ENCODE data around the gene SLC7A11. TPM values are rescaled to one million over a fixed set of nuclear protein-coding genes. Genes with fewer than 3 reads are reported as not detected.

The SLC7A11 gene
- total RNA-seq, 1 experiment from 2014 or later: 10.1 TPM

DNA sequence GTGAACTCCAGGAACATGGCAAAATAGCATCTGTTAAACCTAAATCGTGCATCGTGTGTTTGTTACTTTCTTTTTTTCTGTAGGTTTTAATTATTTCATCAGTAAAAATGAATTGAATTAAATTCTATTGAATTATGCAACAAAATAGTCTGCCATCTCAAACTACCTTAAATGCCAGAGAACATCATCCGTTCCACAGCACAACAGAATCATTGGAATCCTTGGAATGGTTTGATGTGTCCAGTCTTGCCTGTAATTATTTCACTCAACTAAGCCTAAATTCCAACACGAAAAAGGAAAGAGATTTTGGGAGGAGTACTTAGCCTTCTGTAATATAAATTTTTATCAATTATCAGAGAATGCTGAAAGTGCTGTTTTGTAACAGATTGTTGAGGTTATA lies 17.1 kb upstream of the SLC7A11 start (continued):
- TF ChIP-seq, protein P1, sequence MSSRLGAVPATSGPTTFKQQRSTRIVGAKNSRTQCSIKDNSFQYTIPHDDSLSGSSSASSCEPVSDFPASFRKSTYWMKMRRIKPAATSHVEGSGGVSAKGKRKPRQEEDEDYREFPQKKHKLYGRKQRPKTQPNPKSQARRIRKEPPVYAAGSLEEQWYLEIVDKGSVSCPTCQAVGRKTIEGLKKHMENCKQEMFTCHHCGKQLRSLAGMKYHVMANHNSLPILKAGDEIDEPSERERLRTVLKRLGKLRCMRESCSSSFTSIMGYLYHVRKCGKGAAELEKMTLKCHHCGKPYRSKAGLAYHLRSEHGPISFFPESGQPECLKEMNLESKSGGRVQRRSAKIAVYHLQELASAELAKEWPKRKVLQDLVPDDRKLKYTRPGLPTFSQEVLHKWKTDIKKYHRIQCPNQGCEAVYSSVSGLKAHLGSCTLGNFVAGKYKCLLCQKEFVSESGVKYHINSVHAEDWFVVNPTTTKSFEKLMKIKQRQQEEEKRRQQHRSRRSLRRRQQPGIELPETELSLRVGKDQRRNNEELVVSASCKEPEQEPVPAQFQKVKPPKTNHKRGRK (CRISPR knock-in tag; IDR thresholded peaks at IDR 0.05; ENCODE audit: borderline replicate concordance): no peak
- no peak for TF ChIP-seq USF1 (CRISPR knock-in tag; IDR thresholded peaks at IDR 0.05)

GRCh38 chr4:138256608-138257007 lies 14.5 kb upstream of the SLC7A11 start:
- DNase-seq (ENCODE audit: low spot score) (no peak), ATAC-seq (no peak)
- Mint-ChIP-seq H3K4me1 (peaks cover 12% of the 10 kb centered on the region), H3K36me3 (peaks cover 3% of the 10 kb centered on the region; the same call in 1 of the 2 replicates), H3K27ac (no peak overlapping the region), H3K27me3 (ENCODE audit: low read depth) (no peaks in the 10 kb centered on the region), H3K4me3 (no peak overlapping the region), H3K9me3 (peaks cover 9% of the 10 kb centered on the region)
- ChIA-PET POLR2A (interaction anchor here (1.8 kb wide), 1 partner anchor 14 kb away, joined by 4 read pairs; the partner anchor contains the start of gene SLC7A11), CTCF (no interaction called here)
- TF ChIP-seq ZNF263 (CRISPR knock-in tag; IDR thresholded peaks at IDR 0.05; ENCODE audit: low read depth): no peak
- TF ChIP-seq GABPB1 (CRISPR knock-in tag; IDR thresholded peaks at IDR 0.05): peak; percentile 41; the same call in 1 of the 2 replicates
- TF ChIP-seq FOXP1 (CRISPR knock-in tag; IDR thresholded peaks at IDR 0.05; ENCODE audit: borderline replicate concordance): no peak

DNA sequence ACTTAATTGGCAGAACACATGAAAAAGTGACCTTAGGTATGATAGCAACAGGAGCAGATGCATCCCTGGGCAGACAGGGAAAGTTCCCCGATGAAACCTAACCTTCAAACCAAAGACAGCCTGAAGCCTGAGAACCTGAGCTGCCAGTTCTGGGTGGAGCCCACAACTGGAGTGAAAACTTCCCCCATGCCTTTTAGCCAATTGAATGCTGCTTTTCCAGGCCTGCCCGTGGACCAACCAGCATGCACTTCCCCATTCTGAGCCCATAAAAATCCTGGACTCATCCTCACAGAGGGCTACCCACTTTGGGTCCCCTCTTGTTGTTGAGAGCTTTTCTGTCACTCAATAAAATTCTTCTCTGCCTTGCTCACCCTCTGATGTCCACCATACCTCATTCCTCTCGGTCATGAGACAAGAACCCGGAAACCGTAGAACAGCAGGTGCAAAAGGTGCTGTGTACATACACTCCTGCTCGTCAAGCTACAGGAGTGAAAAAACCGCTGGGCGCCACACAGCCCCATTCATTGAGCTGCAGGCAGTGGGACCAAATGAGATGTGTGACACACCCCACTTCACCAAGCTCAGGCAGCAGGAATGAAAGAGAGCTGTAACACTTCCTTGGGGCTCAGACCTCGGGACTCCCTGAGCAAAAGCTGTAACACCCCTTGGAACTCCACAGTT lies 13.9 kb upstream of the SLC7A11 start:
- H3K27ac Mint-ChIP-seq: no peak overlapping the region
- ChIA-PET POLR2A (interaction anchor here (1.8 kb wide), 1 partner anchor 14 kb away, joined by 4 read pairs; the partner anchor contains the start of gene SLC7A11), CTCF (no interaction called here)
- no peak for TF ChIP-seq HMGA2 (CRISPR knock-in tag; IDR thresholded peaks at IDR 0.05)
- TF ChIP-seq NR3C1 (CRISPR knock-in tag; conservative IDR thresholded peaks at IDR 0.05; ENCODE audit: low read depth): no peak
- no peak for TF ChIP-seq ELF4 (CRISPR knock-in tag; IDR thresholded peaks at IDR 0.05; ENCODE audit: low read depth)
- no peak for TF ChIP-seq SMAD4 (CRISPR knock-in tag; IDR thresholded peaks at IDR 0.05)
- TF ChIP-seq NR2C2 (CRISPR knock-in tag; IDR thresholded peaks at IDR 0.05): no peak
- H3K36me3 Mint-ChIP-seq: peaks cover 3% of the 10 kb centered on the region; the same call in 1 of the 2 replicates
- no peak; the same call in 1 of the 2 replicates for ATAC-seq
- no peaks in the 10 kb centered on the region for H3K27me3 Mint-ChIP-seq (ENCODE audit: low read depth)
- DNase-seq (ENCODE audit: low spot score): no peak
- peaks cover 9% of the 10 kb centered on the region for H3K9me3 Mint-ChIP-seq
- no peak overlapping the region for H3K4me3 Mint-ChIP-seq
- H3K4me1 Mint-ChIP-seq: peaks cover 7% of the 10 kb centered on the region

DNA sequence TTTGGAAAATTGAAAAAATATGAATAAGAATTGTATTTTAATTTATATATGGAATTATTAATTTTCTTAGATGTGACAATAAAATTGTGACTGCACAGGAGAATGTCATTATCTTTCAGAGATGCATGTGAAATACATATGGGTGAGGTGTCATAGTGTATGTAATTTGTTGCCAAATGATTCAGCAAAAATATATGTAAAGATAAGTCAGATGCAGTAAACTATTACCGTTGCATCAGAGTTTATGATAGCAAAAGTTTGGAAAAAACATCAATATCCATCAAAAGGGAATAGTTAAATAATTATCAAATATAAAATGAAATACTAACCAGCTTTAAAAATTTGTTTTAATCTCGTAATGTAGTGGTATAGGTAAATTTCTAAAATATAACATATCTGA lies 10.4 kb upstream of the SLC7A11 start:
- no peak overlapping the region for H3K4me3 Mint-ChIP-seq
- POLR2A ChIA-PET: no interaction called here
- DNase-seq (ENCODE audit: low spot score) (no peak), ATAC-seq (no peak)
- no peak overlapping the region for H3K27ac Mint-ChIP-seq
- peaks cover 12% of the 10 kb centered on the region for H3K9me3 Mint-ChIP-seq
- CTCF ChIA-PET: no interaction called here
- H3K4me1 Mint-ChIP-seq: peaks cover 4% of the 10 kb centered on the region
- H3K36me3 Mint-ChIP-seq: peaks cover 3% of the 10 kb centered on the region; the same call in 1 of the 2 replicates
- no peaks in the 10 kb centered on the region for H3K27me3 Mint-ChIP-seq (ENCODE audit: low read depth)
- TF ChIP-seq ZNF317 (CRISPR knock-in tag; IDR thresholded peaks at IDR 0.05; ENCODE audit: borderline replicate concordance, low read depth): no peak
- TF ChIP-seq, protein P2, sequence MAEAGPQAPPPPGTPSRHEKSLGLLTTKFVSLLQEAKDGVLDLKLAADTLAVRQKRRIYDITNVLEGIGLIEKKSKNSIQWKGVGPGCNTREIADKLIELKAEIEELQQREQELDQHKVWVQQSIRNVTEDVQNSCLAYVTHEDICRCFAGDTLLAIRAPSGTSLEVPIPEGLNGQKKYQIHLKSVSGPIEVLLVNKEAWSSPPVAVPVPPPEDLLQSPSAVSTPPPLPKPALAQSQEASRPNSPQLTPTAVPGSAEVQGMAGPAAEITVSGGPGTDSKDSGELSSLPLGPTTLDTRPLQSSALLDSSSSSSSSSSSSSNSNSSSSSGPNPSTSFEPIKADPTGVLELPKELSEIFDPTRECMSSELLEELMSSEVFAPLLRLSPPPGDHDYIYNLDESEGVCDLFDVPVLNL (CRISPR knock-in tag; IDR thresholded peaks at IDR 0.05; ENCODE audit: borderline replicate concordance, low read depth): no peak
- no peak for TF ChIP-seq TP53 (CRISPR knock-in tag; IDR thresholded peaks at IDR 0.05)
- TF ChIP-seq ZNF532 (CRISPR knock-in tag; IDR thresholded peaks at IDR 0.05; ENCODE audit: borderline replicate concordance): no peak
- no peak for TF ChIP-seq ESRRA (CRISPR knock-in tag; IDR thresholded peaks at IDR 0.05; ENCODE audit: borderline replicate concordance)
- no peak for TF ChIP-seq AFF4 (CRISPR knock-in tag; IDR thresholded peaks at IDR 0.05; ENCODE audit: borderline replicate concordance)
- TF ChIP-seq ETV6 (CRISPR knock-in tag; IDR thresholded peaks at IDR 0.05): no peak

Measured in WTC11 (cell line).